Measurements from ENCODE around the gene POLK.
A peak's percentile ranks its signal among the peaks of the same experiment; 100 is the strongest.
"Not testable (repeated sequence)": the region's sequence is repeated elsewhere in the genome, so short reads cannot be mapped to it uniquely, and the experiment has no call there.

The POLK gene

GRCh38 chr5:75603371-75603770 lies 91.7 kb downstream of the POLK start:
- H3K36me3 ChIP-seq (ENCODE audit: control insufficient read depth in 2 of 2, insufficient read depth in 2 of 2, low read length in 2 of 2) = peaks cover 7 to 14% of the 10 kb centered on the region in 2 donors

DNA sequence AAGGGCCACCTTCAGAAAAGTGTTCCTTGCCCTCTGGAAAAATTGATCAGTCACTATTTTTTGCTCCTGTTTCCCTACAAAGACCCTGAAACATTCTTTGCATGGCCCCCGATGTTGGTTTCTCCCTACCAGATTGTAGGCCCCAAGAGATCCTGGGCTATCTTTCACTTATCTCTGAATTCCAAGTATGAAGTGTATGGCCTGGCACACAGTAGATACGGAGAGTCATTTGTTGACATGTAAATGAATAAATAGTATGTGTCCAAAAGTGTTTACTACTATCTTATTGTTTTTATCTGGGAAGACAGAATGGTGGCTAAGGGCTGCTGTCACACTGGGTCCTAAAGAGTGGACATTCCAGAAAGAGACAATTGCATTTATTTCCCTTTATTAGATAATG lies 92.1 kb downstream of the POLK start:
- no peak overlapping the region for H3K27ac ChIP-seq (ENCODE audit: low read length)
- no peaks in the 10 kb centered on the region for H3K4me1 ChIP-seq (ENCODE audit: control insufficient read depth, insufficient read depth, low read length)
- peaks cover 7 to 14% of the 10 kb centered on the region in 2 donors for H3K36me3 ChIP-seq (ENCODE audit: control insufficient read depth in 2 of 2, insufficient read depth in 2 of 2, low read length in 2 of 2)
- no peak overlapping the region for H3K4me3 ChIP-seq (ENCODE audit: low read length in 2 of 2)
- H3K9ac ChIP-seq (ENCODE audit: low read length in 2 of 2) = no peak overlapping the region
- no peaks in the 10 kb centered on the region for H3K9me3 ChIP-seq (ENCODE audit: control insufficient read depth in 2 of 2, low read length in 2 of 2)
- no peaks in the 10 kb centered on the region for H3K27me3 ChIP-seq (ENCODE audit: control insufficient read depth in 1 of 2, insufficient read depth in 2 of 2, low read length in 2 of 2)

More at GRCh38 chr5:75603371-75603770, 91.7 kb downstream of the POLK start:
- H3K4me3 ChIP-seq (ENCODE audit: low read length in 2 of 2) = no peak overlapping the region
- H3K9ac ChIP-seq (ENCODE audit: low read length in 2 of 2) = no peak overlapping the region
- no peak overlapping the region for H3K27ac ChIP-seq (ENCODE audit: low read length)
- H3K27me3 ChIP-seq (ENCODE audit: control insufficient read depth in 1 of 2, insufficient read depth in 2 of 2, low read length in 2 of 2) = no peaks in the 10 kb centered on the region
- no peaks in the 10 kb centered on the region for H3K9me3 ChIP-seq (ENCODE audit: control insufficient read depth in 2 of 2, low read length in 2 of 2)
- H3K4me1 ChIP-seq (ENCODE audit: control insufficient read depth, insufficient read depth, low read length) = no peaks in the 10 kb centered on the region

DNA sequence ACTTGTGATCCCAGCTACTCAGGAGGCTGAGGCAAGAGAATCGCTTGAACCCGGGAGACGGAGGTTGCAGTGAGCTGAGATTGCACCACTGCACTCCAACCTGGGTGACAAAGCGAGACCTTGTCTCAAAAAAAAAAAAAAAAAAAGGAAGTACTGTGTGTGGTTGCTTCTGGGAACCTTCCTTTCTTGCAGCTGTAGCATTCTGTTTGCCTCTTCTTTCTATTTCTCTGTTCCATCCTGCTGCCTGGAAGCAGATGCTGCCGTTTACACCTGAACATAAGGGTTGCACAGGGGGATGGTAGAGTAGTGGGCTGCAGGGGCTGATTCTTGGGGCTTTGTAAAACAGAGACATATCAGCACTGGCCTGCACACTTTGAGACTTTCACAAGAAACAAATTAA lies 95.7 kb downstream of the POLK start:
- not testable (repeated sequence) for H3K27ac ChIP-seq (ENCODE audit: low read length); H3K27me3 ChIP-seq (ENCODE audit: control insufficient read depth in 1 of 2, insufficient read depth in 2 of 2, low read length in 2 of 2); H3K4me1 ChIP-seq (ENCODE audit: control insufficient read depth, insufficient read depth, low read length); H3K36me3 ChIP-seq (ENCODE audit: control insufficient read depth in 2 of 2, insufficient read depth in 2 of 2, low read length in 2 of 2); H3K9me3 ChIP-seq (ENCODE audit: control insufficient read depth in 2 of 2, low read length in 2 of 2); H3K4me3 ChIP-seq (ENCODE audit: low read length in 2 of 2); H3K9ac ChIP-seq (ENCODE audit: low read length in 2 of 2)

DNA sequence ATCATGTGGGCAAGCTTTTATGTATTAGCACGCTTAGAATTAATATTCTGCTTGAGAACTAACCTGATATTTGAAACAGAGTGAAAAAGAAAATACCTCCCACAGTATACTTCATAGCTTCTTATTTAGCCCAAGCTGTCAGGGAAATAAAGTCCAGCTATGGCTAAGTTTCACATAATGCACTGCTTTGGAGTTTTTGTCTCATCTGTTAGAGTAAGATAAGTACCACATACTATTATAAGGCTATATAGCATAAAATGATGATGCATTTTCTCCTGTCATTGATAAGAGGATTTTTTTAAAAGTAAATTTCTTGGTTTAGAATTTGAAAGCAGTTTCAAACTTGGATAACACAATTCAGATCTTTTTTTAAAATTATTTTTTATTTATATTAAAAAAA lies 97.2 kb downstream of the POLK start:
- H3K36me3 ChIP-seq (ENCODE audit: control insufficient read depth in 2 of 2, insufficient read depth in 2 of 2, low read length in 2 of 2) = peaks cover 0 to 2% of the 10 kb centered on the region in 2 donors
- H3K27ac ChIP-seq (ENCODE audit: low read length) = no peak overlapping the region
- peaks cover 7% of the 10 kb centered on the region for H3K4me1 ChIP-seq (ENCODE audit: control insufficient read depth, insufficient read depth, low read length)
- H3K27me3 ChIP-seq (ENCODE audit: control insufficient read depth in 1 of 2, insufficient read depth in 2 of 2, low read length in 2 of 2) = no peaks in the 10 kb centered on the region
- no peaks in the 10 kb centered on the region for H3K9me3 ChIP-seq (ENCODE audit: control insufficient read depth in 2 of 2, low read length in 2 of 2)
- no peak overlapping the region for H3K4me3 ChIP-seq (ENCODE audit: low read length in 2 of 2)
- no peak overlapping the region for H3K9ac ChIP-seq (ENCODE audit: low read length in 2 of 2)

GRCh38 chr5:75610201-75610600 lies 98.5 kb downstream of the POLK start:
- no peak overlapping the region for H3K4me3 ChIP-seq (ENCODE audit: low read length in 2 of 2)
- H3K9ac ChIP-seq (ENCODE audit: low read length in 2 of 2) = no peak overlapping the region
- peaks cover 7% of the 10 kb centered on the region for H3K4me1 ChIP-seq (ENCODE audit: control insufficient read depth, insufficient read depth, low read length)
- H3K27me3 ChIP-seq (ENCODE audit: control insufficient read depth in 1 of 2, insufficient read depth in 2 of 2, low read length in 2 of 2) = no peaks in the 10 kb centered on the region
- H3K27ac ChIP-seq (ENCODE audit: low read length) = no peak overlapping the region
- H3K9me3 ChIP-seq (ENCODE audit: control insufficient read depth in 2 of 2, low read length in 2 of 2) = no peaks in the 10 kb centered on the region
- no peaks in the 10 kb centered on the region for H3K36me3 ChIP-seq (ENCODE audit: control insufficient read depth in 2 of 2, insufficient read depth in 2 of 2, low read length in 2 of 2)

DNA sequence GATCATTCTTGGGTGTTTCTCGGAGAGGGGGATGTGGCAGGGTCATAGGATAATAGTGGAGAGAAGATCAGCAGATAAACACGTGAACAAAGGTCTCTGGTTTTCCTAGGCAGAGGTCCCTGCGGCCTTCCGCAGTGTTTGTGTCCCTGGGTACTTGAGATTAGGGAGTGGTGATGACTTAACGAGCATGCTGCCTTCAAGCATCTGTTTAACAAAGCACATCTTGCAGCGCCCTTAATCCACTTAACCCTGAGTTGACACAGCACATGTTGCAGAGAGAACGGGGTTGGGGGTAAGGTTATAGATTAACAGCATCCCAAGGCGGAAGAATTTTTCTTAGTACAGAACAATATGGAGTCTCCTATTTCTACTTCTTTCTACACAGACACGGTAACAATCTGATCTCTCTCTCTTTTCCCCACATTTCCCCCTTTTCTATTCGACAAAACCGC lies 99.2 kb downstream of the POLK start:
- H3K9me3 ChIP-seq (ENCODE audit: control insufficient read depth in 2 of 2, low read length in 2 of 2); H3K27ac ChIP-seq (ENCODE audit: low read length); H3K4me1 ChIP-seq (ENCODE audit: control insufficient read depth, insufficient read depth, low read length); H3K27me3 ChIP-seq (ENCODE audit: control insufficient read depth in 1 of 2, insufficient read depth in 2 of 2, low read length in 2 of 2); H3K9ac ChIP-seq (ENCODE audit: low read length in 2 of 2); H3K36me3 ChIP-seq (ENCODE audit: control insufficient read depth in 2 of 2, insufficient read depth in 2 of 2, low read length in 2 of 2): not testable (repeated sequence)
- peak overlapping the region; percentile 64 to 72 for H3K4me3 ChIP-seq (ENCODE audit: low read length in 2 of 2)

DNA sequence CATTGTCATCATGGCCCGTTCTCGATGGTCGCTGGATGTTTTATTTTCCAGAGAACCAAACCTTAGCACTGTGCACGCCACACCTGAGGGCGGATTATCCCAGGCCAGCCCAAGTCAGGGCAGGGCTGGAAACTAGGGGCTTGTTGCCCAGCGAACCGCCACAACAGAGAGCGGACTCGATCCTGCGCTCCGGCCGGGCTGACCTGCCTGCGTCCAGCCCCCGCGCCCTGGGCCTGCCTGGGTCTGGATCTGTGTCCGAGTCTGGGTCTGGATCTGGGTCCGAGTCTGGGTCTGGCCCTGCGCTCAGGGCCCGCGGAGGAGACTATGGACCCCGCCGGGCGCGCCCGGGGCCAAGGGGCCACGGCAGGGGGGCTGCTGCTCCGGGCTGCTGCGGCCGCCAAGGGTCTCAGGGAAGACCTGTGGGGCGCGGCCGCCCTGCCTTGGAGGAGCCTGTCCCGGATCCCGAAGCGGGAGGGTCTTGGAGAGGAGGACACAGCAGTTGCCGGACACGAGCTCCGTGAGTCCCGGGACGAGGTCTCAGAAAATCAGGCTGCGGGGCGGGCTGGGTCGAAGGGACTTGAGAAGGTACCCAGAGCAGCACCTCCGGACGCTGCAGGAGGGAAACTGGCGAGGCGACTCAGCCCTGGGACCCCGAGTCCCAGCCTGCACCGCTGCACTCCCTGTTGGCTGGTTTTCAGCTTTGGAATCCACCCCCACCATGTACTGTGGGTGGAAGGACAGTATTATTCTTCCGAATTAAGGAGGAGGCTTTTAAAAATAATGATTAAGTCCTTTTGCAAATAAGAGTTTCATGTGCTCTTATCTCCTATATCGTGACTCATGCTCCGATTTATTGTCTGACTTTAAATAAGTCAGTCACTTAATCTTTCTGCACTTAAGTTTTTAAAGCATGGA lies 99.9 kb downstream of the POLK start, which contains the start of gene ANKDD1B:
Gene ANKDD1B, plus strand, starts transcription at position 143 of the 915 bp plus-strand sequence. Its CDS starts 182 bp downstream, at position 325.
- Histone ChIP-seq H3K4me3 (ENCODE audit: low read length in 2 of 2) (peak within 1 kb of the TSS; percentile 64 to 72), H3K9ac (ENCODE audit: low read length in 2 of 2) (peak within 1 kb of the TSS; percentile 39 to 58), H3K27me3 (ENCODE audit: control insufficient read depth in 1 of 2, insufficient read depth in 2 of 2, low read length in 2 of 2) (no peaks in the 10 kb centered on the region), H3K27ac (ENCODE audit: low read length) (no peak within 1 kb of the TSS), H3K36me3 (ENCODE audit: control insufficient read depth in 2 of 2, insufficient read depth in 2 of 2, low read length in 2 of 2) (no peaks in the 10 kb centered on the region), H3K9me3 (ENCODE audit: control insufficient read depth in 2 of 2, low read length in 2 of 2) (no peaks in the 10 kb centered on the region), H3K4me1 (ENCODE audit: control insufficient read depth, insufficient read depth, low read length) (peaks cover 7% of the 10 kb centered on the region)

- H3K9me3 ChIP-seq (ENCODE audit: control insufficient read depth in 2 of 2, low read length in 2 of 2) = no peaks in the 10 kb centered on the region
- H3K27me3 ChIP-seq (ENCODE audit: control insufficient read depth in 1 of 2, insufficient read depth in 2 of 2, low read length in 2 of 2) = no peaks in the 10 kb centered on the region
- no peaks in the 10 kb centered on the region for H3K36me3 ChIP-seq (ENCODE audit: control insufficient read depth in 2 of 2, insufficient read depth in 2 of 2, low read length in 2 of 2)
- H3K4me3 ChIP-seq (ENCODE audit: low read length in 2 of 2) = peak overlapping the region in 1 of 2 donors; percentile 72
- peaks cover 7% of the 10 kb centered on the region for H3K4me1 ChIP-seq (ENCODE audit: control insufficient read depth, insufficient read depth, low read length)
- no peak overlapping the region for H3K27ac ChIP-seq (ENCODE audit: low read length)
- H3K9ac ChIP-seq (ENCODE audit: low read length in 2 of 2) = no peak overlapping the region
These were observed 100.5 kb downstream of the POLK start for GRCh38 chr5:75612226-75612569.

DNA sequence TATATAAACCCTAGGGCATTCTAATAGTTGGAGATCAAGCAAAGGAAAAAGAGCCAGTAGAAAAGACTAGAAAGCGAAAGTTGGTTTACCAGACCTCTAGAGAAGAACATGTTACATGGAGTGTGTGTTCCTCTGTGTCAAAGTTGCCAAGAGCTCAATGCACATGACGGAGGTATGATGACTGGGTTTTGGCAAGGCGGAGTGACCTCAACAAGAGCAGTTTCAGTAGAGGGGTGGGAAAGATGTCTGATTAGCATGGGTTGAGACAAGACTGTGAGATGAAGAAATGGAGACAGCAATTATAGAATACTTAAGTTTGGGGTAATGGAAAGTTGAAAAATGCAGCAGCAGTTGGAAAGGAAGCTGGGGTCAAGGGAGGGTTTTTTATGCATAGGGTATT lies 101.2 kb downstream of the POLK start:
- H3K9me3 ChIP-seq (ENCODE audit: control insufficient read depth in 2 of 2, low read length in 2 of 2) = no peaks in the 10 kb centered on the region
- H3K27ac ChIP-seq (ENCODE audit: low read length) = no peak overlapping the region
- H3K4me3 ChIP-seq (ENCODE audit: low read length in 2 of 2) = no peak overlapping the region
- no peaks in the 10 kb centered on the region for H3K36me3 ChIP-seq (ENCODE audit: control insufficient read depth in 2 of 2, insufficient read depth in 2 of 2, low read length in 2 of 2)
- H3K9ac ChIP-seq (ENCODE audit: low read length in 2 of 2) = no peak overlapping the region
- H3K4me1 ChIP-seq (ENCODE audit: control insufficient read depth, insufficient read depth, low read length) = peaks cover 7% of the 10 kb centered on the region
- no peaks in the 10 kb centered on the region for H3K27me3 ChIP-seq (ENCODE audit: control insufficient read depth in 1 of 2, insufficient read depth in 2 of 2, low read length in 2 of 2)

GRCh38 chr5:75614176-75614575 lies 102.5 kb downstream of the POLK start:
- Histone ChIP-seq H3K4me3 (ENCODE audit: low read length in 2 of 2) (no peak overlapping the region), H3K36me3 (ENCODE audit: control insufficient read depth in 2 of 2, insufficient read depth in 2 of 2, low read length in 2 of 2) (no peaks in the 10 kb centered on the region), H3K9ac (ENCODE audit: low read length in 2 of 2) (no peak overlapping the region), H3K27me3 (ENCODE audit: control insufficient read depth in 1 of 2, insufficient read depth in 2 of 2, low read length in 2 of 2) (no peaks in the 10 kb centered on the region), H3K4me1 (ENCODE audit: control insufficient read depth, insufficient read depth, low read length) (peaks cover 7% of the 10 kb centered on the region), H3K27ac (ENCODE audit: low read length) (no peak overlapping the region), H3K9me3 (ENCODE audit: control insufficient read depth in 2 of 2, low read length in 2 of 2) (no peaks in the 10 kb centered on the region)

- no peak overlapping the region for H3K27ac ChIP-seq (ENCODE audit: low read length)
- no peaks in the 10 kb centered on the region for H3K9me3 ChIP-seq (ENCODE audit: control insufficient read depth in 2 of 2, low read length in 2 of 2)
- no peak overlapping the region for H3K9ac ChIP-seq (ENCODE audit: low read length in 2 of 2)
- no peaks in the 10 kb centered on the region for H3K27me3 ChIP-seq (ENCODE audit: control insufficient read depth in 1 of 2, insufficient read depth in 2 of 2, low read length in 2 of 2)
- H3K36me3 ChIP-seq (ENCODE audit: control insufficient read depth in 2 of 2, insufficient read depth in 2 of 2, low read length in 2 of 2) = no peaks in the 10 kb centered on the region
- H3K4me1 ChIP-seq (ENCODE audit: control insufficient read depth, insufficient read depth, low read length) = peaks cover 4% of the 10 kb centered on the region
- no peak overlapping the region for H3K4me3 ChIP-seq (ENCODE audit: low read length in 2 of 2)
These were observed 104.7 kb downstream of the POLK start for GRCh38 chr5:75616371-75616881.
